Endometrial microvascular endothelial cells (primary cell): Measurements from ENCODE around the gene NOL9. TPM values are rescaled to one million over a fixed set of nuclear protein-coding genes. Genes with fewer than 3 reads are reported as not detected.
"Not testable (repeated sequence)": the region's sequence is repeated elsewhere in the genome, so short reads cannot be mapped to it uniquely, and the experiment has no call there.

Experiments used
- in situ Hi-C: cut with HindIII; loops from 2 replicates; pipeline ENCODE4 v1.10.0; 2017; ENCODE audit warnings: low sequenced_read_pairs, low pct_unique_long_range_greater_than_20kb; ENCODE audit errors: inconsistent ontology term
- total RNA-seq: library from RNA; depleted of rRNA; stranded (reverse); fragments of >200 nt; gene quantifications from one replicate; pipeline ENCODE4 v1.2.3, GENCODE V29; 2015; ENCODE audit errors: inconsistent ontology term

Gene NOL9
- total RNA-seq: 44.9 TPM

GRCh38 chr1:6554031-6554906, at the start of gene NOL9:
TSS of gene NOL9 (minus strand) at chr1:6554513. CDS start at chr1:6554502, 11 bp downstream.
- in situ Hi-C loops: no loop called here

DNA sequence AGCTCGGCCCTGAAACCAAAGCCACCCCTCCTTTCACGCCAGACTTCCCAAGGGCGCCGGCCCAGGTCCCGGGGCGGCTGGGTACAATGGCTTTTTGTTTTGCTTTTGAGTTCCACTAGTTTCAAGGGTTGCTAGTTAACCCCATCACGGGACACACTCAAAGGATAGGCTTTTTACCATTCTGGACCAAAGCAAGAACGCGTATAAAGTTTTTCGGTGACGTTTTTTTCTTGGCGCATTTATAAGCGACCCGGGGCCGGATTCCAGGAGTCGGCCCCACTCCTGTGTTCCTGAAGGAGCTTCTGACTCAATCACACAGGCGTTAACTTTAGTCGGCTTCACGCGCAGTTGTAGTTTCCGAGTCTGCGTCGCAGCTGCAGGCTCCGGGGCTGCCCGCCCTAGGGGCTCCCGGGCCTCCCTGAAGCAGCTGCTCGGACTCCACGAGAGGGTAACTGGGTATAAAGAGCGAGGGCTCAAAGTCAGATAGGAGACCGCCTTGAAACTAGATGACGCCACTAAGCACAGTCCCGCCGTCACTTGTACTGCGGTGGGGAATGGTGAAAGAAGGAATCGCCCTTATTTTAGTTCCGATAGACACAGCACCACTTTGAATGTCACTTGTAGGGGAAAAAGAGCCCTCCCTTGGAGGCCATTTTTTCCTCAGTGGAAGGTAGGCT, 49.1 kb upstream of the NOL9 start:
- in situ Hi-C loops: no loop called here

DNA sequence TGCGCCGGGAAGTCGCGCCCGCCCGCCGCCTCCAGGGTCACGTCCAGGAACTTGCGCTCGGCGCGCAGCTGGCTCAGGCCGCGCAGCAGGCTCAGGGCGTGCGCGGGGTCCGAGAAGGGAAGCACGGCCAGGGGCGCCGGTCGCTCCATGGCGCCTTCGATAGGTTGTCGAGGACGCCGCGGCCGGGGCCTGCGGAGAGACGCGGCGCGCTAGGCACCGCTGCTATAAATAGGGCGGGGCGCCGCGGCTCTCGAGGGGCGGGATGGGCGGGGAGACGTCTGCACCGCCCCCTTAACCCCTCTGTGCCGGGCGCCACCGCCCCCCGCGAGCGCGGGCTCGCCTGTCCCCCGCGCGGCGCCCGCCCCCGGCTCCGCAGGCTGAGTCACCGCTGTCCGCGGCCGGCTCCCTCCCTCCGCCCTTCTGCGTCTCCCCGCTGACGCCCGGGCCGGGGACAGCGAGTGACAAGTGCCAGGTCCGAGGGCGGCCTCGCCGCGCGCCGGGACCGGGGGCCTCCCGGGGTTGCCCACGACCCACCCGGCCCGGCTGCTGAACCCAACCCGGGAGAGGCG, 48.4 kb upstream of the NOL9 start, which contains the start of gene KLHL21:
Gene KLHL21 (minus strand): TSS at position 201 of the 569 bp plus-strand sequence. CDS start 52 bp downstream, at position 149.
- in situ Hi-C loops: no loop called here

GRCh38 chr1:6601923-6602668, 47.8 kb upstream of the NOL9 start:
- in situ Hi-C loops: no loop called here

- in situ Hi-C loops: no loop called here
These were observed 47.0 kb upstream of the NOL9 start for GRCh38 chr1:6601049-6601922.

- in situ Hi-C loops: no loop called here
These were observed 46.2 kb upstream of the NOL9 start for GRCh38 chr1:6600410-6601048.

DNA sequence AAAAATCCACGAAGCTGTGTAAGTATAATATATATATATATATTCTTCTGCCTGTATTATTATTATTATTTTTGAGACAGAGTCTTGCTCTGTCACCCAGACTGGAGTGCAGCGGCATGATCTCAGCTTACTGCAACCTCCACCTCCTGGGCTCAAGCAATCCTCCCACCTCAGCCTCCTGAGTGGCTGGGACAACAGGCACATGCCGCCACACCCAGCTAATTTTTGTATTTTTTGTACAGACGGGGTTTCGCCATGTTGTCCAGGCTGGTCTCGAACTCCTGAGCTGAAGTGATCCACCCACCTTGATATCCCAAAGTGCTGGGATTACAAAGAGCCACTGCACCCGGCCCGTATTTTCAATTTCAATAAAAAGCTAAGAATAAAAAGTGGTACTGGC, 45.7 kb upstream of the NOL9 start:
- in situ Hi-C loops: not testable (repeated sequence)

- in situ Hi-C loops: no loop called here
These were observed 45.0 kb upstream of the NOL9 start for GRCh38 chr1:6599141-6599975.

GRCh38 chr1:6597777-6598131, 43.4 kb upstream of the NOL9 start:
- in situ Hi-C loops: no loop called here

DNA sequence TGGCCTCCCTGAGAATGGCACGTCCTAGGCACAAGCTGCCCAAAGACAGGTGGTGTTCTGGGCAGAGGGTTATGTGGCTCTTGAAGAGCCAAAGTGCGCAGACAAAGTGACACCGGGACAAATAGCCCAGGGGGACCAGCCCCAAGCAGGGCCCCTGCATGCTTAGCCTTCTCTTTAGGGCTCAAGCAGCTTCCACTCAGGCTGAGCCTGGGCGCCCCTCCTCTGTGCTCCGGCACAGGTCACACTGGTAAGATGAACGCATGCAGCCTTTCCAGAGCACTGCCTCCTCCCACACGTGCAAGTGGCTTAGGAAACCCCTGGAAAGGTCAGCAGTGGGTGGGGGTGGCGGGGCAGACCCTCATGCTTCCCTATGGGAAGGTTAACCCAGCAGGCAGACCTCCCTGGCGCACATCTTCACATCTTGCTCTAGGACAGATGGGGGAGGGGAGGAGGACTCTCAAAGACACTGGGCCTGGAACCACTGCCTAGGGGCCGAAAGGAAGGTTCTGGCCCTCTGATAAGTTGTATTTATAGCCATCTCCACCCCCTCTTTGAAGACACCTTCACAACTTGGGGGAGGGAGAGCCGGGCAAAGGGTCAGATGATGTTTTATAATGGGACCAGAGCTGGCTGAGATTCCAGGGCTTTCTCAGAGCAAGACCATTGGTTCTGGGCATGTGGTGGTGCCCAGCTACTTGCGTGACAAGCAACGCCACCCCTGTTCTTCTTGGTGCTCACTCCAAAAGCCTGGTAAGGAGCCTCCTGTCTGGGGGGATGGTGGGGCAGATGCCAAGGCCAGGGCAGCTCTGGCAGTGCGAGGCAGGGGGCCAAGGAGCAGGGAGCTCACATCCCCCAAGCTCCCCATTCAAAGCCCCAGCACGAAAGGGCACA, 42.8 kb upstream of the NOL9 start:
- in situ Hi-C loops: no loop called here

DNA sequence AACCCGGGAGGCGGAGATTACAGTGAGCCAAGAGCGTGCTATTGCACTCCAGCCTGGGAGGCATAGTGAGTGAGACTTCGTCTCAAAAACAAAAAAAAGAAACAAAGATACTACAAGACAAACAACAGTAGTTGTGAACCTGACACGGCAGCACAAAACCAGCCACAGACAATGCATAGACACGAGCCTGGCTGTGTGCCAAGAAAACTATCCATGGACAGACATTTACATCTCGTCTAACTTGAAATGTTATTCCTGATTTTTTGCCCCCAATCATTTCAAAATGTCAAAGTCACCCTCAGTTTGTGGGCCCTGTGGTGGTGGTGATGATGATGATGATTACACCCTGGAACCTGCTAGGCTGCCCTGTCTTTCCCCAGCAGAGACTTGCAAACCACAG, 42.0 kb upstream of the NOL9 start:
- in situ Hi-C loops: no loop called here

- in situ Hi-C loops: no loop called here
These were observed 40.8 kb upstream of the NOL9 start for GRCh38 chr1:6594977-6595740.

GRCh38 chr1:6593810-6594209, 39.5 kb upstream of the NOL9 start:
- in situ Hi-C loops: no loop called here

- in situ Hi-C loops: no loop called here
These were observed 38.7 kb upstream of the NOL9 start for GRCh38 chr1:6592865-6593593.

DNA sequence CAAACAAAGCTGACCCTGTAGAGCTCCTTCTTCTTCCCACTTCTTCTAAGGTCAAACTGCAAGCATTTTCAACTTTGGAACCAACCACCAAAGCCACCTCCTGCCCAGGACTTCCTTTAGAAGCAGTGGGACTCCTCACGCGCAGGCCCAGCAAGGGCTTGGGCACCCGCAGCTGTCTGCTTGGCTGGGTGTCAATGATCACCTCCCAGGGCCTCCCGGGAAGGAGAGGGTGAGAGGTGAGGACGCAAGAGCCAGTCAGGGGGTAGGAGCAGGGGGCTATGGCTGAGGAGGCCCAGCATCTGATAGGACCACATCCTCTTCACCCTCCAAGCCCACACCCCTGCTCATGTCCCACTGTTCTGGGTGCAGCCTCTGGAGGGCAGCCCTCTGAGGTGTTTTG, 38.1 kb upstream of the NOL9 start:
- in situ Hi-C loops: no loop called here
